HL-60 (cell line): ENCODE data around the gene MRTFA.

ENCODE experiments used
- CTCF ChIP-seq: IDR thresholded peaks from one replicate; pipeline ENCODE4 v1.5.1; 2011; ENCODE audit warnings: low read length, control low read depth, inconsistent platforms; ENCODE audit not compliant: insufficient read depth
- POLR2AphosphoS5 ChIP-seq: IDR thresholded peaks from 2 replicates; pipeline ENCODE4 v1.6.1; 2012; ENCODE audit warnings: low read depth
- REST ChIP-seq: IDR thresholded peaks from 2 replicates; pipeline ENCODE4 v1.6.1; 2012; ENCODE audit warnings: low read depth; ENCODE audit not compliant: insufficient replicate concordance

GRCh38 chr22:40540265-40540664 is 96.3 kb downstream of the MRTFA start:
- TF ChIP-seq CTCF (no peak), POLR2AphosphoS5 (no peak), REST (no peak)
